GM12864 (cell line): Measurements from ENCODE around the gene PCNT.
"Not testable (repeated sequence)": the region's sequence is repeated elsewhere in the genome, so short reads cannot be mapped to it uniquely, and the experiment has no call there.

Source experiments
- DNase-seq: peaks from one replicate; pipeline ENCODE4 v3.0.0-alpha.2; 2011; ENCODE audit warnings: low read depth
- H3K4me3 ChIP-seq: 2 replicates; pipeline ENCODE4 v1.5.1; 2011; ENCODE audit warnings: mild to moderate bottlenecking, low read depth, low read length, control low read depth
- TF ChIP-seq, protein P1 (sequence below): IDR thresholded peaks from 2 replicates; pipeline ENCODE4 v1.5.1; 2011; ENCODE audit warnings: low read depth, mild to moderate bottlenecking, moderate library complexity, low read length, control low read depth, inconsistent platforms; ENCODE audit errors: missing control alignments

The PCNT gene

DNA sequence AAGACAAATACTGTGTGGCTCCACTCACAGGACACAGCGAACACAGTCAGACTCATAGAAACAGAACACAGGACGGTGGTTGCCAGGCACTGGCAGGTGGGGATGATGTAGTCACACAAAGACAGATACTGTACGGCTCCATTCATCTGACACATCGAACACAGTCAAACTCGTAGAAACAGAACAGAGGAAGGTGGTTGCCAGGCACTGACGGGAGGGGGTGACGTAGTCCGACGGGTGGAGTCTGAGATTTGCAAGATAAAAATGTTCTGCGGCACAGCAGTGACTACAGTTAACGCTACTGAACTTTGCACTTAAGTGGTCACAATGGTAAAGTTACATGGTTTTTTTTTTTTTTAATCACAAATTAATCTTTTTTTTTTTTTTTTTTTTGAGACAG, 19.0 kb upstream of the PCNT start:
- DNase-seq, result no peak
- TF ChIP-seq, protein P1, sequence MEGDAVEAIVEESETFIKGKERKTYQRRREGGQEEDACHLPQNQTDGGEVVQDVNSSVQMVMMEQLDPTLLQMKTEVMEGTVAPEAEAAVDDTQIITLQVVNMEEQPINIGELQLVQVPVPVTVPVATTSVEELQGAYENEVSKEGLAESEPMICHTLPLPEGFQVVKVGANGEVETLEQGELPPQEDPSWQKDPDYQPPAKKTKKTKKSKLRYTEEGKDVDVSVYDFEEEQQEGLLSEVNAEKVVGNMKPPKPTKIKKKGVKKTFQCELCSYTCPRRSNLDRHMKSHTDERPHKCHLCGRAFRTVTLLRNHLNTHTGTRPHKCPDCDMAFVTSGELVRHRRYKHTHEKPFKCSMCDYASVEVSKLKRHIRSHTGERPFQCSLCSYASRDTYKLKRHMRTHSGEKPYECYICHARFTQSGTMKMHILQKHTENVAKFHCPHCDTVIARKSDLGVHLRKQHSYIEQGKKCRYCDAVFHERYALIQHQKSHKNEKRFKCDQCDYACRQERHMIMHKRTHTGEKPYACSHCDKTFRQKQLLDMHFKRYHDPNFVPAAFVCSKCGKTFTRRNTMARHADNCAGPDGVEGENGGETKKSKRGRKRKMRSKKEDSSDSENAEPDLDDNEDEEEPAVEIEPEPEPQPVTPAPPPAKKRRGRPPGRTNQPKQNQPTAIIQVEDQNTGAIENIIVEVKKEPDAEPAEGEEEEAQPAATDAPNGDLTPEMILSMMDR, result no peak

DNA sequence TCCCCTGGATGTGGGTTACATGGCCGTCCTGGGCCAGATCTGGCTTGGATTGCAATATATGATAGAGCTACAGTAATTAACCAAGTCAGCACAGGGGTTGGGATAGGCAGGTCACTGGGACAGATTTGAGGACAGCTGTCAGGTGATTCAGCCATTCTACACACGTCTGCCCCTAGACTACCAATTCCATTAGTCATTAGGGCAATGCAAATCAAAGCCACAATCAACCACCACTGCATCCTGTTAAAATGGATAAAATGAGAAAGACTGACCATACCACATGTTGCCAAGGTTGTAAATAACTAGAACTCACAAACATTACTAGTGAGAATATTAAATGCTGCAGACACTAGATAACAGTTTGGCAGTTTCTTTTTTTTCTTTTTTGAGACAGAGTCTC, 16.3 kb upstream of the PCNT start:
- no peak for DNase-seq
- TF ChIP-seq, protein P1, result no peak
- H3K4me3 ChIP-seq, result no peak overlapping the region

More for the DNA sequence above, 19.0 kb upstream of the PCNT start:
- H3K4me3 ChIP-seq, result no peak overlapping the region

DNA sequence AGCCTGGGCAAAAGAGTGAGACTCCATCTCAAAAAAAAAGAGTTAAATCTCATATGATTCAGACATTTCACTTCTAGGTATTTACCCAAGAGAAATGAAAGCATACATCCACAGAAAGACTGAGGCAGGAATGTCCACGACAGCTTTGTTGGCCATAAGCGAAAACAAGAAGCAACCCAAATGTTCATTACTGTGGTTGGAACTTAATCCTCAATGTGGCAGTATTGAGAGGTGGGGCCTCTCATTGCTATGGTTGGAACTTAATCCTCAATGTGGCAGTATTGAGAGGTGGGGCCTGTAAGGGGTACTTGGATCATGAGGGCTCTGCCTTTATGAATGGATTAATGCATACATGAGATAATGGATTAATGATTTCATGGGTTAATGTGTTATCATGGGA, 15.5 kb upstream of the PCNT start:
- no peak for DNase-seq
- TF ChIP-seq, protein P1, result no peak
- no peak overlapping the region for H3K4me3 ChIP-seq

DNA sequence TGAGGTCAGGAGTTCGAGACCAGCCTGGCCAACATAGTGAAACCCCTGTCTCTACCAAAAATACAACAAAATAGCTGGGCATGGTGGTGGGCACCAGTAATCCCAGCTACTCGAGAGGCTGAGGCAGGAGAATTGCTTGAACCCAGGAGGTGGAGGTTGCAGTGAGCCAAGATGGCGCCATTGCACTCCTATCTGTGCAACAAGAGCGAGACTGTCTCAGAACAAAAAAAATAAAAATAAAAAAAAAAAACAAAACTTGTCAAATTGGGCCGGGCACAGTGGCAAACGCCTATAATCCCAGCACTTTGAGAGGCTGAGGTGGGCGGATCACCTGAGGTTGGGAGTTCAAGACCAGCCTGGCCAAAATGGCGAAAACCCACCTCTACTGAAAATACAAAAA, 13.7 kb upstream of the PCNT start:
- DNase-seq, result not testable (repeated sequence)

DNA sequence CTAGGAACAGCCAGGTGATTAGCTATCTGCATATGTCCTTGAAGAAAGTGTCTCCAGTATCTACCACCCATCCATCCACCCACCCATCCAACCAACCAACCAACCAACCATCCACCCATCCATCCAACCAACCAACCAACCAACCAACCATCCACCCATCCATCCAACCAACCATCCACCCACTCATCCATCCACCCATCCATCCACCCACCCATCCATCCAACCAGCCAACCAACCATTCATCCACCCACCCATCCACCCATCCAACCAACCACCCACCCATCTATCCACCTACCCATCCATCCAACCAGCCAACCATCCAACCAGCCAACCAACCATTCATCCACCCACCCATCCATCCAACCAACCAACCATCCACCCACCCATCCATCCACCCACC, 12.4 kb upstream of the PCNT start:
- TF ChIP-seq, protein P1, result no peak

More for the DNA sequence above, 13.7 kb upstream of the PCNT start:
- not testable (repeated sequence) for H3K4me3 ChIP-seq

DNA sequence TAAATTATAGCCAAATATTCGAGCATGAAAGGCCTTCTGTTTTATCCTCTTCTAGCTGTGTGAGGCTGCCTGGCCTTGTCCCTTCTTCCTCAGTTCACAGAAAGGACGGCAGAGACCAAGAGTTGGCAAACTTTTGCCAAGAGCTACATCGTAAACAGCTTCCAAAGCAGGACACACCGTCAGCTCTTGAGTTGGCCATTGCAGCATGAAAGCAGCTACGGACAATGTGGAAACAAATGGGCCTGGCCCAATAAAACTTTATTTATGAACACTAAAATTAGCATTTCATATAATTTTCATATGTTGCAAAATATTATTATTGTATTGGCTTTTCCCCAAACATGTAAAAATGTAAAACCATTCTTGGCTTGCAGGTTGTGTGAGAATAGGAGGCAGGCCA, 11.0 kb upstream of the PCNT start:
- H3K4me3 ChIP-seq, result no peak overlapping the region
- DNase-seq, result no peak
- TF ChIP-seq, protein P1, result no peak

More for the DNA sequence above, 12.4 kb upstream of the PCNT start:
- no peak for DNase-seq
- H3K4me3 ChIP-seq, result no peak overlapping the region

DNA sequence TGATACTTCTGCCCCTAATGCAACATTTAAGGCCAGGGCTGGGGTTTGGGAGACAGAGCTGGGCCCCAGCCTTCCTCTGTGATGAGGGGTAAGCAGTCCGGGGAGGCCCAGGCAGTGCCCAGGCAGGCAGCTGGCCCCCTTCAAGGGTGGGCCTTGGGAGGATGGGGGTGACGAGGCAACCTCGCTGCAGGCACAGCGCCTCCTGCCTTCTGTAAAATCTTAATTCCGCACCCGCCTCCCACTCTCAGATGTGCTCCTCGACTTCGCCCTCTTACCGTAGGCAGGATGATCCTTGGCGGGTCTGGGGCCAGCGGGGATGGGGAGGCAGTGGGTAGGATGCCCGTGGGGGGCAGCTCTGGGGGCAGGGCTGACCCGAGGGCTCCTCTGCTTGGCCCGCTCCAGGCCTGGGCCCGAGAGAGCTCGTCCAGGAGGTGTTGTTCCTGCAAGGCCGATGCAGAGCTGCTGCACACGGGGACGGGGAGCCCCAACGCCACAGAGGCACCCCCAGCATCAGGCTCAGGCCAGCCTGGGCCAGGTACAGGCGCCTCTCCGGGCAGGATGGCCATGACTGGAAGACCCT, 9.4 kb upstream of the PCNT start:
- DNase-seq, result no peak
- TF ChIP-seq, protein P1, result no peak
- H3K4me3 ChIP-seq, result no peak overlapping the region
